KMS-11 (cell line): Measurements from ENCODE around the gene CTBP2.

Experiments used
- H2AFZ ChIP-seq: fragments of 200-600 bp; sonication (generic); 2 replicates; pipeline ENCODE4 v1.6.1; 2016; ENCODE audit warnings: antibody characterized with exemption, mixed run types, low read depth
- H3K27ac ChIP-seq: fragments of 200-600 bp; sonication (generic); 2 replicates; pipeline ENCODE4 v1.6.1; 2016; ENCODE audit warnings: mild to moderate bottlenecking, mixed run types
- H3K27me3 ChIP-seq: fragments of 200-600 bp; sonication (generic); 2 replicates; pipeline ENCODE4 v1.6.1; 2017; ENCODE audit warnings: mild to moderate bottlenecking, low read depth, mixed run types, moderate library complexity; ENCODE audit not compliant: insufficient read depth
- H3K36me3 ChIP-seq: fragments of 200-600 bp; sonication (generic); 2 replicates; pipeline ENCODE4 v1.6.1; 2017; ENCODE audit warnings: mild to moderate bottlenecking, mixed run types; ENCODE audit not compliant: insufficient read depth
- H3K4me1 ChIP-seq: fragments of 200-600 bp; sonication (generic); 2 replicates; pipeline ENCODE4 v1.6.1; 2016; ENCODE audit warnings: mild to moderate bottlenecking, low read depth, mixed run types; ENCODE audit not compliant: poor library complexity, severe bottlenecking
- H3K4me2 ChIP-seq: fragments of 200-600 bp; sonication (generic); 2 replicates; pipeline ENCODE4 v1.7.0; 2016; ENCODE audit warnings: mild to moderate bottlenecking, mixed run types
- H3K4me3 ChIP-seq: fragments of 200-600 bp; sonication (generic); IDR thresholded peaks from 2 replicates; pipeline ENCODE4 v1.6.1; 2017; ENCODE audit warnings: low read depth, low read length, mixed read lengths; ENCODE audit not compliant: insufficient read depth
- H3K79me2 ChIP-seq: fragments of 200-600 bp; sonication (generic); 2 replicates; pipeline ENCODE4 v1.6.1; 2016; ENCODE audit warnings: low read depth, mixed run types; ENCODE audit not compliant: insufficient read depth
- H3K9ac ChIP-seq: fragments of 200-600 bp; sonication (generic); 2 replicates; pipeline ENCODE4 v1.6.1; 2016; ENCODE audit warnings: mild to moderate bottlenecking, mixed run types
- H4K20me1 ChIP-seq: fragments of 200-600 bp; sonication (generic); 2 replicates; pipeline ENCODE4 v1.6.1; 2016; ENCODE audit warnings: mild to moderate bottlenecking, mixed run types; ENCODE audit not compliant: insufficient read depth
- CTCF ChIP-seq: fragments of 200-600 bp; sonication (generic); conservative IDR thresholded peaks from 2 replicates; pipeline ENCODE4 v1.6.1; 2017; ENCODE audit warnings: low read depth, mild to moderate bottlenecking, antibody characterized with exemption, low read length, moderate library complexity, mixed read lengths

CTBP2 gene

GRCh38 chr10:125076891-125077541, 83.3 kb downstream of the CTBP2 start:
- no peak overlapping the region for H3K4me2 ChIP-seq
- no peaks in the 10 kb centered on the region for H3K36me3 ChIP-seq
- H3K79me2 ChIP-seq, result no peaks in the 10 kb centered on the region
- H3K27ac ChIP-seq, result no peak overlapping the region
- no peaks in the 10 kb centered on the region for H3K27me3 ChIP-seq
- no peak overlapping the region for H2AFZ ChIP-seq
- TF ChIP-seq CTCF, result no peak
- no peaks in the 10 kb centered on the region for H3K4me1 ChIP-seq
- no peak overlapping the region for H3K4me3 ChIP-seq
- H4K20me1 ChIP-seq, result no peaks in the 10 kb centered on the region
- H3K9ac ChIP-seq, result no peak overlapping the region

- H3K27ac ChIP-seq, result no peak overlapping the region
- no peaks in the 10 kb centered on the region for H3K79me2 ChIP-seq
- H3K4me2 ChIP-seq, result no peak overlapping the region
- no peaks in the 10 kb centered on the region for H3K4me1 ChIP-seq
- TF ChIP-seq CTCF, result no peak
- H3K4me3 ChIP-seq, result no peak overlapping the region
- H2AFZ ChIP-seq, result no peak overlapping the region
- H4K20me1 ChIP-seq, result no peaks in the 10 kb centered on the region
- no peaks in the 10 kb centered on the region for H3K36me3 ChIP-seq
- no peaks in the 10 kb centered on the region for H3K27me3 ChIP-seq
- H3K9ac ChIP-seq, result no peak overlapping the region
Measured at GRCh38 chr10:125076121-125076825, 84.1 kb downstream of the CTBP2 start.

GRCh38 chr10:125073996-125074395, 86.4 kb downstream of the CTBP2 start:
- Histone ChIP-seq H3K27me3 (peaks cover 2% of the 10 kb centered on the region; the same call in 1 of the 2 replicates), H3K4me3 (no peak overlapping the region), H3K36me3 (no peaks in the 10 kb centered on the region), H2AFZ (no peak overlapping the region), H4K20me1 (no peaks in the 10 kb centered on the region), H3K4me2 (no peak overlapping the region), H3K4me1 (no peaks in the 10 kb centered on the region), H3K9ac (no peak overlapping the region), H3K27ac (no peak overlapping the region), H3K79me2 (no peaks in the 10 kb centered on the region)
- TF ChIP-seq CTCF, result no peak

- H3K4me2 ChIP-seq, result no peak overlapping the region
- no peak for TF ChIP-seq CTCF
- H2AFZ ChIP-seq, result no peak overlapping the region
- H3K27ac ChIP-seq, result no peak overlapping the region
- H3K79me2 ChIP-seq, result no peaks in the 10 kb centered on the region
- no peak overlapping the region for H3K4me3 ChIP-seq
- peaks cover 8% of the 10 kb centered on the region; the same call in 1 of the 2 replicates for H3K27me3 ChIP-seq
- H3K9ac ChIP-seq, result no peak overlapping the region
- no peaks in the 10 kb centered on the region for H3K4me1 ChIP-seq
- 0 out of 2 replicates have a peak, but pooled peaks cover 4% of the 10 kb centered on the region for H4K20me1 ChIP-seq
- no peaks in the 10 kb centered on the region for H3K36me3 ChIP-seq
Measured at GRCh38 chr10:125072794-125073193, 87.6 kb downstream of the CTBP2 start.
